ENCODE results near the gene PSEN1.

PSEN1 gene

DNA sequence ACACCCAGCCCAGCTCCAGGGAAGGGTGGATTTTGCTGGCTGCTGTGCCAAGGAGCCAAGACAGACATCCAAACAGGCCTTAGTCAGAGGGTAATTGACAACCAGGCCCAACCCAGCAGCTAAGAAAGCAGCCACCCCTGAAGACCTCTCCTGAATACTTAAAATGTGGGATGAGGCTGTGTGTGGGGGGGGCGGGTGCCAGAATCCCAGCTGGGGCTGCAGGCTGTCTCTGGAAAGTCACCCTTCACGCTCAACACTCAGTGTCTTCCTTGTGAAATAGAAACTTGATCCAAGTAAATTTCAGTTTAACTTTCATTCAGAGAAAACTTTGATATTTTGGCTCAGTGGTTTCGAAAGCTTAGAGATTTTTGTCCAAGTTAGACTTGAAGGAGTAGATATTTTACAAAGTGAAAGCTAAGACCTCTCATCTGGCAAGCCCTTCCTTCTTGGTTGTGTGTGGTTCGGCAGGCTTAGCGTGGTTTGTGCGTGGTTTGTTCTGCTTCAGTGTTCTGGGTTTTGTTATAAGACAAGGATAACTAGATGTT is 106.1 kb downstream of the PSEN1 start:
- DNase-seq, result no peak

DNA sequence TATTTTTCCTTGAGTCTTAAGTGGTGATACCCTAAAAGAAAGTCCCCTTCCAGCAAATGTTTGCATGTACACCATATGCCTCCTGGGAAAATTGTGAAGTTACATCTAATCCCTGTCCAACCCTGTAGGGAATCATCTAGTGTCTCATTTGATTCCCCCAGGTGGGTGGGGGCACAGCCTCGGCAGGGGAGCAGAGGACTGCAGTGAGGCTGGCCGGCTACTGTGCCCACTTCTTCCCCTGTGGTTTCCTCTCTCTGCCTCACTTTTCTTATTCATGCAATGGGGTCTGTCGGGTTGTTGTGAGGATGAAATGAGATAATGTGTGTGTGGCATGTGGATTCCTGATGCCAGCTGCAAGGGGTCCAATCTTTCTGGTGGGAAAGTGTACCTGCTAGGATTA is 107.0 kb downstream of the PSEN1 start:
- no peak for DNase-seq

DNA sequence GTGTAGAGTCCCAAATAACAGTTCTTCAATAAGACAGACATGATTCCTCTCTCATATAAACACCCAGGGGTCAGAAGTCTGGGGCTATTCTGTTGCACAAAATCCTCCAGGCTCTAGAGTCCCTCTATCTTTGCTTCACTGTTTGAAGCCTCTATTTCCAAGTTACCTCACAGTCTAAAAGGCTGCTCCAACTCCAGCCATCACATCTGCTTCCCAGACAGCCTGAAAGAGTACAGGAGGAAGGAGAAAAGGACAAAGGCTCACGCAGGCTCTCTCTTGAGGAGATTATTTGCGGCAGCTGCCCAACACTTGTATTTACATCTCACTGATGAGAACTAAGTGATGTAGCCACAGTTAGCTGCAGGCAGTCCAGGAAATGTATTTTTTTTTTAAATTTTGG is 107.4 kb downstream of the PSEN1 start:
- DNase-seq, result no peak

DNA sequence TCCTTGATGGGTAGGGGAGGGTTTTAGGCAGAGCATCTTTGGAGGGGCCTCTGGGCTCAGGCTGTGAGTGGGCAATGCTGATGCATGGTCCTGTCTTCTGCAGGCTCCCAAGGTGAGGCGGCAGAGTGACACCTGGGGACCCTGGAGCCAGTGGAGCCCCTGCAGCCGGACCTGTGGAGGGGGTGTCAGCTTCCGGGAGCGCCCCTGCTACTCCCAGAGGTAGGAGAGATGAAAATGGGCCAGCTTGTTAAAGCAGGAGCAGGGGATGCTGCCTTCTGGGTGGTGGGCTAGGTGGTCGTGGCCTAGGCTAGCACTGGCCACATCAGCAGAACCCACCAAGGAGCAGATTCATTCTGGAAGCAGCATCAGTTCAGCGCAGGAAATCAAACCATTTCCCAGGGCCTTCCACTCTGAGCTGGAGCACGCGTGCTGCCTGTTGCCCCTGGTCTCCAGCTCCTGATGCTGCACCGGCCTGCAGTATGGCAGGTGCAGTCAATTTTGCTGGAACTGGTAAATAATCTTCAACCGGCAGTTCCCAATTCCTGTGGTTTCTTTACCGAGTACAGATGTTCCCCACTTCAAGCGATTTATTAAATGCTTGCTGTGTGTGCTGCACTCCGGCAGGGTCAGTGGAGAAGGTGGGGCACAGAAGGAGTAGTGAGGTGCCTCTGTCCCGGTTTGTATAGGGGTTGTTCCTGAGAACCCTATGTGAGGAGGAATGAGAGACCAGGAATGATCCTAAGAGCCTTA is 108.4 kb downstream of the PSEN1 start:
- no peak for DNase-seq

DNA sequence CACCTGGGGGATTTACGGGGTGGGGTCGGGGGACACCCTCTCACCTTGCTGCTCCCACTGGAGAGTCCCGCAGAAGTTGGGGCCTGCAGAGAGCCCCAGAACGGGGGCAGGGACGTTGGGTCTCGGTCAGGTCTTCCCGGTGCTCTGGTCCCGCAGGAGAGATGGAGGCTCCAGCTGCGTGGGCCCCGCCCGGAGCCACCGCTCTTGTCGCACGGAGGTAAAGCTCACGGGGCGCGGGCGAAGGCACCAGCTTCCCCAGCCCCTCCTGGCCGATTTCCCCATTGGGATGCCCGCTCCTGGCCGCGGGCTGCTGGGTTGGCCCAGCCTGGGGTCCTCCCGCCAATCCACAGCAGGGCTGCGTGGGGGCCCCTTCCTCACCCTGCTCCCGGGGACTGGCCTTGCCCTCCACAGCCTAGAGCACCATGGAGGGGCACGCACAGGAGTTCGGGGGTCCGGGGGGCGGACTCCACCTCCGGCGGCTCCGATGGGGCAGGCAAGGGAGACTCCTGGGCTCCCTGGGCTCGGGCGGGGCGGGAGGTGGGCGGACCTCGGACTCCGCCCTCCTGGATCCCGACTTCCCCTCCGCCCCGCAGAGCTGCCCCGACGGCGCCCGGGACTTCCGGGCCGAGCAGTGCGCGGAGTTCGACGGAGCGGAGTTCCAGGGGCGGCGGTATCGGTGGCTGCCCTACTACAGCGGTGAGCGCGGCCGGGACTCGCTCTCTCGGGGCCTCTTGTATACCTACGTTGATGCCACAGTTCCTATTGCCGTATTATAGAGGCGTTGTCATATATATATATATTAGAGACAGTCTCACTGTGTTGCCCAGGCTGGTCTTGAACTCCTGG is 109.4 kb downstream of the PSEN1 start:
- DNase-seq, result no peak

DNA sequence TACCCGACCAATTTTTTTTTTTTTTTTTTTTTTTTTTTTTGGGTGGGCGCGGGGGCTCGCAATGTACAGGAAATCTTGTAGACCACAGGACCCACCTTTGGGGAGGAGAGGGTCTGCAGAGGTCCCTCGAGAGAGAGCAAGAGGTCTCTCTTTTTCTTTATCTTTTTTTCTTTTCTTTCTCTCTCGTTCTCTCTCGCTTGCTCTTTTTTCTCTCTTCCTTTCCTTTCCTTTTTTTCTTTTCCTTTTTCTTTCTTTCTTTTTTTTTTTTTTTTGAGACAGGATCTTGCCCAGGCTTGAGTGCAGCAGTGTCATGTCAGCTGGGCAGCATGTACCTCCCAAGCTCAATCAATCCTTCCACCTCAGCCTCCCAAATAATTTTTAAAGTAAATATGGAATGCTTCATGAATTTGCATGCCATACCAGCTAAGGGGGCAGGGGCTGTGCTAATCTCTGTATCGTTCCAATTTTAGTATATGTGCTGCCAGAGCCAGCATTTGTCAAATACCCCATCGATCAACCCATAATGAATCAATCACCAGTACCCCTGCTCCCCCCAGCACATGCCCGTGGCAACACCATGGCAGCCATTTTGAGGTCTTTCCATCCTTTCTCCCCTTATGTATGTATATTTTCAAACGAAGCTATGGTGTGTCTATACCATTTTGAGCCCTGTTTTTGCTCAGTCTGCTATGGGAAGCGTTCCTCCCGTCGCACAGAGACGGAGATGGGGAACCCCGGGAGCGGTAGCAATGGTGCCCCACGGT is 110.3 kb downstream of the PSEN1 start:
- DNase-seq, result no peak

DNA sequence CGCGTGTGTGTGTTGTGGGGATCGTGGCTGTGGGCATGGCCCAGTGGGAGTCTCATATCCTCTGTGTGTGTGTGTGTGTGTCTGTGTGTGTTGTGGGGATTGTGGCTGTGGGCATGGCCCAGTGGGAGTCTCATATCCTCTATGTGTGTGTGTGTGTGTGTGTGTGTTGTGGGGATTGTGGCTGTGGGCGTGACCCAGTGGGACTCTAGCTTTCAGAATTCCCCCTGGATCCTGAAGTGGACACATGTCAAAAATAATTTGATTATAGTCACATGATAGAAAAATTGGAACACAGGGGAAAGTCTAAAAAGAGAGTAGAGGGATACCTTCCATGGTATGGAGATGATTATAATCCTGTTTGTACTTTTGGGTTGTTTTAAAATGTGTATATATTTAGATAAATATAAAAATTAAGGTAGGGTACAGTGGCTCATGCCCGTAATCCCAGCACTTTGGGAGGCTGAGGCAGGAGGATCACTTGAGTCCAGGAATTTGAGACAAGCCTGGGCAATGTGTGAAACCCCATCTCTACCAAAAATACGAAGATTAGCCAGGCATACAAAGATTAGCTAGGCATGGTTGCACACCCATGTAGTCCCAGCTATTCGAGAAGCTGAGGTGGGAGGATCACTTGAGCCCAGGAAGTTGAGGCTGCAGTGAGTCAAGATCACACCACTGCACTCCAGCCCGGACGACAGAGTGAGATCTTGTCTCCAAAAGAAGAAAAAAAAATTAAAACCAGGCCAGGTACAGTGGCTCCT is 112.0 kb downstream of the PSEN1 start:
- DNase-seq, result no peak

DNA sequence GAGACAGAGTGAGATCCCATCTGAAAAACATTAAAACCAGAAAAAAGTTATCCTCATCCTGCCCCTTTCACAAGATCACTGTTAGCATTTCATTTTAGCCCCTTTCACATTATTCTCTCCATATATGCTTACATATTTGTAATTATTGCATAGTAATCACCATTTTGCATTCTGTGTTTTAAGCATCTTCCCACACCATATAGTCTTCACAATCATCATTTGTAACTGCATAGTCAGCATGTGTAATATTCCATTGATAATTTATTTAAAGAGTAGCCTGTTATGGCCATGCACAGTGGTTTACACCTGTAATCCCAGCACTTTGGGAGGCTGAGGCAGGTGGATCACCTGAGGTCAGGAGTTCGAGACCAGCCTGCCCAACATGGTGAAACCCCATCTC is 112.8 kb downstream of the PSEN1 start:
- no peak for DNase-seq

DNA sequence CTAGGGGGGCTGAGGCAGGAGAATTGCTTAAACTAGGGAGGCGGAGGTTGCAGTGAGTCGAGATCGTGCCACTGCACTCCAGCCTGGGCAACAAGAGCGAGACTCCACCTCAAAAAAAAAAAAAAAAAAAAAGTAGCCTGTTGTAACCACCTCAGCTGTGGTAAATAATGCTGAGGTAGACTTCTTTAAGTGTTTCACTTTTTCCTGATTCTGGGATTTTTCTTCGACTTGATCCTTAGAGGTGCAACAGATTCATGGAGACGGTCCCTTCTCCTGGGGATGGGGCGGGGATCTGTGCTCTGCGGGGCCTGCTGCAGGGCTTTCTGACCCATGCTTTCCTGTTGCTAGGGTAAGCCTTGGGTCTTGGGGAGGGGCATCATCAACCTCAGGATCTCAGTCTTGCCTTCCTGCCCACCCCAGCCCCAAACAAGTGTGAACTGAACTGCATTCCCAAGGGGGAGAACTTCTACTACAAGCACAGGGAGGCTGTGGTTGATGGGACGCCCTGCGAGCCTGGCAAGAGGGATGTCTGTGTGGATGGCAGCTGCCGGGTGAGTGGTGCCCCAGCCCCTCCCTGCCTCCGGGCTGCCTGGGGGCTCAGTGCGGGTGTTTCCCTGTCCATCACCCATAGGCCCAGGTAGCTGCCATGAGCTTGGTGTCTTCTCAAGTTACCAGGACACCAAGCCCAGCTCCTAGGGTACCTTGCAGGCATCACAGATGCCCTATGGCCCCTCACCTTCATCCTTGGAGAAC is 113.4 kb downstream of the PSEN1 start:
- no peak for DNase-seq

DNA sequence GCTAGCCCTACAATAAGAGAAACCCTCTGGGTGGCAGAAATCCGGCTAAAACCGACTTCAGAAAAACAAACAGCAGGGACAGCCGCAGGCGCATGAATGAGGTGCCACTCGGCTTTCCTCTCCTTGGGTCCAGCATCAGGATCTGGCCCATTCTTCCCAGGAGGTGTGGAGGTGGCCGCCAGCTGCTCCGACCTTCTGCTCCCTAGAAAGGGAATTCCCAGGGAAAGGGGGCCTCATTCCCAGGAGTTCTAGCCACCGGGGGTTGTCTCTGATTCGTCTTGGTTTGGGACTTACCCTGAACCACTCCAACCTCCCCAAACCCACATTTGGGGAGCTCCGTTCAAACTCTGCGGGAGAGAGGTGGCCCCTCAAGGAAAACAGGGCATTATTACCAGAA is 114.0 kb downstream of the PSEN1 start:
- DNase-seq, result no peak

DNA sequence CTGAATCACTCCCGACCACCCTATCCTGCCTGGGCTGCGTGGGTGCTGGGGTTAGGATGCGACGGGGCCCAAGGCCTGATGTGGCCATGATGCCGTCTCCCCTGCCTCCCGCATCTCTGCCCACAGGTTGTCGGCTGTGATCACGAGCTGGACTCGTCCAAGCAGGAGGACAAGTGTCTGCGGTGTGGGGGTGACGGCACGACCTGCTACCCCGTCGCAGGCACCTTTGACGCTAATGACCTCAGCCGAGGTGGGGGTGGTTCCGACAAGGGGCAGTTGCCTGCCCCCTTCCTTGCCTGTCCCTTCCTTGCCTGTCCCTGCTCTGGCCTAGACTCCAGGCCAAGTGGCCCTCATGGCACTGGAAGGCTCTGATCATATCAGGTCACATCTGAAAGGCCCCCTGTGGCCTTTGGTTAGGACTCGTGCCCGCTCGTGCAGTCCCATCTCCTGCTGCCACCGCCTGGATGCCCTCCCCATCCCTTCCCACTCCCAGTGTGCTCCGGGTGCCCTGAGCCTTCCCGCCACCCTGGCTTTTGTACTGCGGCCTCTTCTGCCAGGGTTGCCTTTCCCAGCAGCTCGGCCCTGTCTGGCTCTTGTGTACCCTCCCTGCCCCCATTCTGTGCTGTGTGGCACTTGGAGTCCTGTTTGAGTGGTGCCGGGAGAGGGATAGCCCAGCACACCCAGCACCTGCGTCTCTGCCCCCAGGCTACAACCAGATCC is 114.6 kb downstream of the PSEN1 start:
- no peak for DNase-seq

DNA sequence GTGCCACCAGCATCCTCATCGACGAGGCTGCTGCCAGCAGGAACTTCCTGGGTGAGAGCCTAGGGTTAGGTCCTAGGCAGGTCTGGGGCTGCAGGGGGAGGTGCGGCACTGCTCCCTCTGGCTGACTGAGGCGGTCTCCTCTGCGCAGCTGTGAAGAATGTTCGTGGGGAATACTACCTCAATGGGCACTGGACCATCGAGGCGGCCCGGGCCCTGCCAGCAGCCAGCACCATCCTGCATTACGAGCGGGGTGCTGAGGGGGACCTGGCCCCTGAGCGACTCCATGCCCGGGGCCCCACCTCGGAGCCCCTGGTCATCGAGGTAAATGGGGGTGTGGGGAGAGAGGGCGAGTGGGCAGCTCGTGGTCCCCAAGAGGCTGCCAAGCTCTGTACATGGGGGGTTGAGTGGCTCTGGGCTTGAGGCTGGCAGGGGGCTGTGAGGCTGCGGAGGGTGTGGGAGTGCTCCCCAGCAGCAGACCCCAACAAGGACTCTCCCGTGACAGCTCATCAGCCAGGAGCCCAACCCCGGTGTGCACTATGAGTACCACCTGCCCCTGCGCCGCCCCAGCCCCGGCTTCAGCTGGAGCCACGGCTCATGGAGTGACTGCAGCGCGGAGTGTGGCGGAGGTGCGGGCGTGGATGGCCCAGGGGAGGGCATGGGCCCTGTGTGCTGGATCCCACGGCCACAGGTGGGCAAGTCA is 115.4 kb downstream of the PSEN1 start:
- no peak for DNase-seq

DNA sequence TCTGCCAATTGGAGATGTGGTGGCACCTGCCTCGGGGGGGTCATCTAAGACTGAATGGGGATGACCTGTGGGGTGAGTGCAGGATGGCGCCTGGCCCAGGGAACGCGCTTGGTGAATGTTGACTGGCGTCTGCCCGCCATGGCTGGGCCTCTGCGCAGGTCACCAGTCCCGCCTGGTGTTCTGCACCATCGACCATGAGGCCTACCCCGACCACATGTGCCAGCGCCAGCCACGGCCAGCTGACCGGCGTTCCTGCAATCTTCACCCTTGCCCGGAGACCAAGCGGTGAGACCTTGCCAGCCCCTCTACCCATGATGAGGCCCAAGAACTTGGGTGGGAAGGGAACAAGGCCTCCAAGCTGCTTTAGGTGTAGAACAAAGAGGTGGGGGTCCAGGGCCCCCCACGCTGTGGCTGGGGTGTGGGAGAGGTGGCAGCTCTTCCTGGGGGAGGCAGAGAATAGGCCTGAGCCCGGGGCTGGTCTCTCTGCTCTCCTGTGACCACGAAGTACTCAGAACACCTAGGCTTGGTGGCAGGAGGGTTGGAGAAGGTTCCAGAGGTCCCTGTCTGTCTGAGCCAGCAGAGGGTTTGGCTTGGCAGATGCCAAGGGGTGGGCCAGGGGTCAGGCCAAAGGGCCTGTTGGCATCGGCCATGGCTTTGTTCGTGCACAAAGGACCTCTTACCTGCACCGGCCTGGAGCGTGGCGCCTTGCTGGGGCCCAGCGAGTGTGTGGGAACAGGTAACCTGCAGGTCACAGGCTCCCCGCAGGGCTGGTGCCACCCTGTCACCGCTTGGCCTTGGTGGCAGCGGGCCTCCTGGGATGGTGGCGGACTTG is 116.4 kb downstream of the PSEN1 start:
- no peak for DNase-seq

DNA sequence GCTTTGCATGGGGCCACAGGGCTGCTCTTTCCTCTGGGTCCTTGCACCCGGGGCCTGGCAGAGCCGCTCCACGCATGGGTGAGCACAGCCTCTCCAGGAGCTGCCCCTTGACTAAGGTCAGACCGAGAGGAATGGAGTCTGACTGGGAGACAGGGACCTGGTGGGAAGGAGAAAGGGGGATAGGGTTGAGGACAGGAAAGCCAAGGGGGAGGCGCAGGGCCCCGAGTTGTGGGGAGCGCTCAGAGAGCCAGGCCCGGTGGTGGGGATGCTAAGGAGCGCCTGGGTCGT is 117.0 kb downstream of the PSEN1 start:
- no peak for DNase-seq

DNA sequence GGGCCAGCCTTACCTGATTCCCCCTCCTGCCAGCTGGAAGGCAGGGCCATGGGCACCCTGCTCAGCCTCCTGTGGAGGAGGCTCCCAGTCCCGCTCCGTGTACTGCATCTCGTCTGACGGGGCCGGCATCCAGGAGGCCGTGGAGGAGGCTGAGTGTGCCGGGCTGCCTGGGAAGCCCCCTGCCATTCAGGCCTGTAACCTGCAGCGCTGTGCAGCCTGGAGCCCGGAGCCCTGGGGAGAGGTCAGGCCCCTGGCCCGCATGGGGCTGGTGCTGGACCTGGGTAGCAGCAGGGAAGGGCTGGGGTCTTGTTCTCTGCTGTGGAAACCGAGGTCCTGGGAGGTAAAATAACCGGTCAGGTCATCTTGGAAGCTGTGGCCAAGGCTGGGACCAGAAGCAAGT is 117.4 kb downstream of the PSEN1 start:
- DNase-seq, result no peak

DNA sequence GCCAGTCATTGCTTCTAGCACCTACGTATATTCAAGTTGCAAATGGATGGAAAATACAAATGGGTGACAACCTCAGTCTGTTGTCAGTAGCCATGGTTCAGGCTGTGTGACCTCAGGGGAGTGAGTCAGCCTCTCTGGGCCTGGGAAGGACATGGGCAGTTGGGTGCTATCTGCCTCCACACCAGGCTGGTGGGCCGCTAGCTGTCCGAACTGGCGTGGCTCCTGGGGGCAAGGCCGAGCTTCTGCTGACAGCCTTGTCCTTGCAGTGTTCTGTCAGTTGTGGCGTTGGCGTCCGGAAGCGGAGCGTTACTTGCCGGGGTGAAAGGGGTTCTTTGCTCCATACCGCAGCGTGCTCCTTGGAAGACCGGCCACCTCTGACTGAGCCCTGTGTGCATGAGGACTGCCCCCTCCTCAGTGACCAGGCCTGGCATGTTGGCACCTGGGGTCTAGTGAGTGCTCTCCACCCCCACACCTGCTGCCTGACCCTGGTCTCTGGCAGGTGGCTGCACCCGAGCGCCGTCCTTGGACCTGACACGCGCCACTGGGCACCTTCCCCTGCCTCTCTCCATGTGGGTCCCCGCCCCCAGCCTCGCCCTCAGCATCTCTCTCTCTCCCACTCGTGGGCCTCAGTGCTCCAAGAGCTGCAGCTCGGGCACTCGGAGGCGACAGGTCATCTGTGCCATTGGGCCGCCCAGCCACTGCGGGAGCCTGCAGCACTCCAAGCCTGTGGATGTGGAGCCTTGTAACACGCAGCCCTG is 118.1 kb downstream of the PSEN1 start:
- DNase-seq, result no peak

DNA sequence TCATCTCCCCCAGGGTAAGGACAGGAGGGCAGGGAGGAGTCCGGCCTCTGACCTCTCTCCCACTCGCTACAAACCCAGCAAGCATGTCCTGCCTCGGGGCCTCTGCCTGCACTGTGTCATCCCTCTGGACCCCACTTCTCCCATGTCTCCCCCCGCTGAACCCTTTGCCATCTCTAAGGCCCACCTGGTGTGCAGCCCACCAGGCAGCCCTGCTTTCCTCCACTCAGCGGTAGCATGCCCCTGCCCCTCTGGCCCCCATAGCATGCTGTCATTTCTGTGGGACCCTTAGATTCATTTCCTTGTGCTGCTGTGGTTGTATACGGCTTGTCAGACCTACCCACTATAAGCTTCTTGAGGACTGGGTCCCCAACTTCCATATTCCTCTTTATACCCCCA is 118.7 kb downstream of the PSEN1 start:
- DNase-seq, result no peak

DNA sequence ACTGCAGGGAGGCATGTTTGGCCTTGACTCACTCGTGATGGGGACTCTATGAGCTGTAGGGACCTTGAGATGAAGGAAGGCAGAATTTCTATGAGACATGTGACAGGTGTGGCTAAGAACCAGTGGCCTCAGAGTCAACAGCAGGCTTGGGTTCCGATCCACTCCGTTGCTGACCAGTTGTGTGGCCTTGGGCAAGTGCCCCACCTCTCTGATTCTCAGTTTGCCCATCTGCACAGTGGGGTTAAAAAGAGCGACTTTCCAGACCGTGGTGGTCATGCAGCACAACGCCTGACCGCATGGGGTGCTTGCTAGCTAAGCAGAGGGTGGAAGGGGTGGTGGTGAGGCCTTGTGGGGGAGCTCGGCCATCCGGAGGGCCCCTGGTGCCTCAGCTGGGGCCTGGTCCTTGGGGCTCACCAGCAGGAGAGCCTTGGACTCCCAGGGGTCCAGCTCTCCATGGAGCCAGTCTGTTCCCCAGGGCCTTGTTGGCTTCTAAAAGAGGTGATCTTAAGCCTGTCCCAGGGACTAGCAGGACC is 119.5 kb downstream of the PSEN1 start:
- no peak for DNase-seq

DNA sequence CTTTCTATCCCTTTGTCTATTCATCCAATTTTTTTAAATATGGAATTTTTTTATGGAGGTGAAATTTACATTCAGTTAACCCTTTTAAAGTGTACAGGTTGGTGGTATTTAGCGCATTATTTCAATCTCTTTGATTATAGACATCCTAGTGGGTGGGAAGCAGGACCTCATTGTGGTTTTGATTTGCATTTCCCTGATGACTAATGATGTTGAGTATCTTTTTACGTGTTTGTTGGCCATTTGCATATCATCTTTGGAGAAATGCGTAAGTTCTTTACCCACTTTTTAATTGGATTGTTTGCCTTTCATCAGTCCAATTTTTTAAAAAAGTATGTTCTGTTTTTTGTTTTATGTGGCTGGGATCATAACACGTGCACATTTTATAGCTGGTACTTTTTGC is 121.8 kb downstream of the PSEN1 start:
- DNase-seq, result no peak

Measured in NCI-H2081 treated with DMSO at 0.1 percent for 48 hours (cell line).